ENCODE results near the gene TCEA3. TPM values are rescaled to one million over a fixed set of nuclear protein-coding genes. Genes with fewer than 3 reads are reported as not detected.

Gene TCEA3
- total RNA-seq, 1 donor from 2014 or later, result 3.3 TPM

DNA sequence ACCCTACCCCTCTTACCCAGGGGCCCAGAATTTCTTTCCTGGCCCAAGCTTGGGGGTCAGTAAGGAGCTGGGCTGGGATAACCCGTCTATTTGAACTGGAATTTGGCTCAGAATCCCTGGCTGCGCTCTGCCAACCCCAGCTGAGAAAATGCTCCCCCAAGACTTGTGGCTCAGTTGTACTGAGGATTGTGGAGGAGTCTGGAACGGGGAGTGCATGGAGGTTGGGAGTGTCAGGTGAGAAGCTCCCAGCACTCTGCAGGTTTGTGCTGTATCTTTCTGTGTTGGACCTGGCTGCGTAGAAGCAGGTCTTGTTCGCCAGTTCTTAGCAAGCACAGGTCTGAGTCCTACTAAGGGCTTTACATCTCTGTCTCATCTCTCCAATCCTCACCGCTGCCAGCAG lies 1.6 kb downstream of the TCEA3 start:
- Histone ChIP-seq H3K36me3 (ENCODE audit: insufficient read depth, low read length) (no peaks in the 10 kb centered on the region), H3K9me3 (ENCODE audit: insufficient read depth, low read depth, low read length) (no peaks in the 10 kb centered on the region), H3K27me3 (ENCODE audit: insufficient read depth, low read length) (no peaks in the 10 kb centered on the region), H3K27ac (ENCODE audit: low read depth, low read length) (no peak overlapping the region), H3K79me2 (ENCODE audit: insufficient read depth, low read length) (no peaks in the 10 kb centered on the region), H3K4me1 (ENCODE audit: insufficient read depth, low read length) (peaks cover 17% of the 10 kb centered on the region), H3K4me2 (ENCODE audit: low read length) (peak overlapping the region; percentile 57), H4K20me1 (ENCODE audit: insufficient read depth, low read length) (no peaks in the 10 kb centered on the region), H2AFZ (ENCODE audit: low read depth, low read length) (no peak overlapping the region), H3K9ac (ENCODE audit: low read length) (no peak overlapping the region), H3K4me3 (ENCODE audit: insufficient read depth, low read depth, low read length) (no peak overlapping the region)
- Mint-ChIP-seq H3K4me3 (ENCODE audit: unreplicated experiment) (no peak overlapping the region), H3K9me3 (ENCODE audit: unreplicated experiment) (no peaks in the 10 kb centered on the region), H3K27me3 (ENCODE audit: low read depth, unreplicated experiment) (peaks cover 59% of the 10 kb centered on the region), H3K36me3 (ENCODE audit: low read depth, unreplicated experiment) (peaks cover 17% of the 10 kb centered on the region), H3K27ac (ENCODE audit: unreplicated experiment) (no peak overlapping the region), H3K4me1 (ENCODE audit: low read depth, unreplicated experiment) (peaks cover 4% of the 10 kb centered on the region)
- DNase-seq (ENCODE audit: low read depth), result no peak
- FAIRE-seq, result no peak
- TF ChIP-seq EZH2 (IDR thresholded peaks at IDR 0.05; ENCODE audit: insufficient read depth, low read length), result peak; percentile 10
- TF ChIP-seq, protein P1, sequence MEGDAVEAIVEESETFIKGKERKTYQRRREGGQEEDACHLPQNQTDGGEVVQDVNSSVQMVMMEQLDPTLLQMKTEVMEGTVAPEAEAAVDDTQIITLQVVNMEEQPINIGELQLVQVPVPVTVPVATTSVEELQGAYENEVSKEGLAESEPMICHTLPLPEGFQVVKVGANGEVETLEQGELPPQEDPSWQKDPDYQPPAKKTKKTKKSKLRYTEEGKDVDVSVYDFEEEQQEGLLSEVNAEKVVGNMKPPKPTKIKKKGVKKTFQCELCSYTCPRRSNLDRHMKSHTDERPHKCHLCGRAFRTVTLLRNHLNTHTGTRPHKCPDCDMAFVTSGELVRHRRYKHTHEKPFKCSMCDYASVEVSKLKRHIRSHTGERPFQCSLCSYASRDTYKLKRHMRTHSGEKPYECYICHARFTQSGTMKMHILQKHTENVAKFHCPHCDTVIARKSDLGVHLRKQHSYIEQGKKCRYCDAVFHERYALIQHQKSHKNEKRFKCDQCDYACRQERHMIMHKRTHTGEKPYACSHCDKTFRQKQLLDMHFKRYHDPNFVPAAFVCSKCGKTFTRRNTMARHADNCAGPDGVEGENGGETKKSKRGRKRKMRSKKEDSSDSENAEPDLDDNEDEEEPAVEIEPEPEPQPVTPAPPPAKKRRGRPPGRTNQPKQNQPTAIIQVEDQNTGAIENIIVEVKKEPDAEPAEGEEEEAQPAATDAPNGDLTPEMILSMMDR (IDR thresholded peaks at IDR 0.05; ENCODE audit: insufficient read depth, low read depth, low read length), result no peak

DNA sequence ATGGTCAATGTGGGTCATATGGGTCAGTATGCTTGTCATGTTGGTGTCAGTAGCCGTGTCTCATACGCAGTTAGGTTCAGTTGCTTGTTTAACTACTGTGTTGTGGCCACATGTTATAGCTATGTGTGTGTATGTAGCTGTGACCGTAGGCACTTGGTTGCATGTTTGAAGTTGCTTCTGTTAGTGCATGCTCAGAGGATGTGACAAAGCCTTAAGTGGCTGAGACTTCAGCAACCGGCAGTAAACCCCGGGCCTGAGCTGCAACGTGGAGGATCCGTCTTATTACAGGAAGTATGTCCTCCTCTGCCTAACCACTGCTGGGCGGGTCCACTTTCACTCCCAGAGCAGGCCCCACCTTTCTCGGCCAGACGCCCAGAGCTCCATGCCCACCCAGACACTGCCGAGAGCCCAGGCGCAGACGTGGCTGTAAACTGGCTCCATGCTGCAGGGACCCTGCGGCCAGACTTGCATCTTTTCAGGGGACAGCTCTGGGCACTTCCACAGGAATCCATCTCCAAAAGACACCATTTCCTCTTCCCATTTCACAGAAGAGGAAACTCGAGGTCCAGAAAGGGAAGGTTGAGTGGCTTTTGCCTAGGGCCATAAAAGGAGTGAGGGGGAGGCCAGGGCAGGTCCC lies 2.2 kb downstream of the TCEA3 start:
- Histone ChIP-seq H3K27ac (ENCODE audit: low read depth, low read length) (no peak overlapping the region), H3K9ac (ENCODE audit: low read length) (peak overlapping the region; percentile 27), H3K4me1 (ENCODE audit: insufficient read depth, low read length) (peaks cover 17% of the 10 kb centered on the region), H3K4me3 (ENCODE audit: insufficient read depth, low read depth, low read length) (peak overlapping the region; percentile 8), H3K9me3 (ENCODE audit: insufficient read depth, low read depth, low read length) (no peaks in the 10 kb centered on the region), H2AFZ (ENCODE audit: low read depth, low read length) (peak overlapping the region; percentile 36), H3K79me2 (ENCODE audit: insufficient read depth, low read length) (no peaks in the 10 kb centered on the region), H3K4me2 (ENCODE audit: low read length) (peak overlapping the region; percentile 57), H4K20me1 (ENCODE audit: insufficient read depth, low read length) (no peaks in the 10 kb centered on the region), H3K27me3 (ENCODE audit: insufficient read depth, low read length) (no peaks in the 10 kb centered on the region), H3K36me3 (ENCODE audit: insufficient read depth, low read length) (no peaks in the 10 kb centered on the region)
- Mint-ChIP-seq H3K27ac (ENCODE audit: unreplicated experiment) (no peak overlapping the region), H3K4me1 (ENCODE audit: low read depth, unreplicated experiment) (peaks cover 4% of the 10 kb centered on the region), H3K27me3 (ENCODE audit: low read depth, unreplicated experiment) (peaks cover 63% of the 10 kb centered on the region), H3K36me3 (ENCODE audit: low read depth, unreplicated experiment) (peaks cover 15% of the 10 kb centered on the region), H3K4me3 (ENCODE audit: unreplicated experiment) (no peak overlapping the region), H3K9me3 (ENCODE audit: unreplicated experiment) (no peaks in the 10 kb centered on the region)
- DNase-seq (ENCODE audit: low read depth) (peak; percentile 67), FAIRE-seq (peak; percentile 72)
- TF ChIP-seq, protein P1 (IDR thresholded peaks at IDR 0.05; ENCODE audit: insufficient read depth, low read depth, low read length), result no peak
- peak; percentile 22 for TF ChIP-seq EZH2 (IDR thresholded peaks at IDR 0.05; ENCODE audit: insufficient read depth, low read length)

DNA sequence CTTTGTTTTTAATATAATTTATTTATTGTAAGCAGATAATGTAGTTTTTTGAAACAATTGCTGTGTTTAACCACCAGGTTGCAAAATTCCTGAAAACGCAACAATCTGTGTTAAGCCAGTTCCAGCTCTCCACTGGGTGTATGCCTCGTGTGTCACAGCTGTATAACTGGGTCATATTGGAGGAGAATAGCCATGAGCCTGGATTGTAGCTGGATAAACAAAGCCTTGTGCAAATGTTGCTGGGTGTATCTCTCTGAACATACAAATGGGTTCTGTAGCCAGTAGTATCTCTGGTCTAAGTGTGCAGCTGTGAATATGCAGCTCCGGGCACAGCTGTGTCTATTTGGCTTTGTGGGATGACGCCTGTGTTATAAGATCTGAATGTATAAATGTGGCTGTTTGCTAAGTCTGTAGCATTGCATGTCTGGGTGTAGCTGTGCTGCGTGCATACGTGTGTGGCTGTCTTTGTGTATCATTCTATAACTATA lies 2.8 kb downstream of the TCEA3 start:
- peaks cover 69% of the 10 kb centered on the region for H3K27me3 Mint-ChIP-seq (ENCODE audit: low read depth, unreplicated experiment)
- Histone ChIP-seq H3K9me3 (ENCODE audit: insufficient read depth, low read depth, low read length) (no peaks in the 10 kb centered on the region), H3K79me2 (ENCODE audit: insufficient read depth, low read length) (no peaks in the 10 kb centered on the region), H3K27ac (ENCODE audit: low read depth, low read length) (no peak overlapping the region), H2AFZ (ENCODE audit: low read depth, low read length) (peak overlapping the region; percentile 36), H3K27me3 (ENCODE audit: insufficient read depth, low read length) (no peaks in the 10 kb centered on the region), H4K20me1 (ENCODE audit: insufficient read depth, low read length) (no peaks in the 10 kb centered on the region), H3K9ac (ENCODE audit: low read length) (peak overlapping the region; percentile 27), H3K4me1 (ENCODE audit: insufficient read depth, low read length) (peaks cover 17% of the 10 kb centered on the region), H3K4me3 (ENCODE audit: insufficient read depth, low read depth, low read length) (no peak overlapping the region), H3K36me3 (ENCODE audit: insufficient read depth, low read length) (no peaks in the 10 kb centered on the region), H3K4me2 (ENCODE audit: low read length) (peak overlapping the region; percentile 57)
- H3K36me3 Mint-ChIP-seq (ENCODE audit: low read depth, unreplicated experiment), result peaks cover 18% of the 10 kb centered on the region
- H3K9me3 Mint-ChIP-seq (ENCODE audit: unreplicated experiment), result no peaks in the 10 kb centered on the region
- FAIRE-seq (no peak), DNase-seq (ENCODE audit: low read depth) (no peak)
- no peak overlapping the region for H3K27ac Mint-ChIP-seq (ENCODE audit: unreplicated experiment)
- H3K4me3 Mint-ChIP-seq (ENCODE audit: unreplicated experiment), result no peak overlapping the region
- peaks cover 4% of the 10 kb centered on the region for H3K4me1 Mint-ChIP-seq (ENCODE audit: low read depth, unreplicated experiment)
- TF ChIP-seq EZH2 (IDR thresholded peaks at IDR 0.05; ENCODE audit: insufficient read depth, low read length), result no peak
- TF ChIP-seq, protein P1 (IDR thresholded peaks at IDR 0.05; ENCODE audit: insufficient read depth, low read depth, low read length), result peak; percentile 15

All from astrocyte (in vitro differentiated cells and primary cell).